H1 (cell line): ENCODE data around the gene WDR45. TPM values are rescaled to one million over a fixed set of nuclear protein-coding genes. Genes with fewer than 3 reads are reported as not detected.

ENCODE experiments used
- CHD7 ChIP-seq: fragments of 300-600 bp; sonication (generic); IDR thresholded peaks from 2 replicates; pipeline ENCODE4 v1.7.1; 2012; ENCODE audit warnings: low read length, moderate library complexity, mild to moderate bottlenecking, inconsistent platforms; ENCODE audit not compliant: insufficient replicate concordance
- E2F6 ChIP-seq: IDR thresholded peaks from 2 replicates; pipeline ENCODE4 v1.6.1; 2012; ENCODE audit warnings: inconsistent platforms
- HDAC6 ChIP-seq: IDR thresholded peaks from one replicate; pipeline ENCODE4 v1.7.1; 2012; ENCODE audit warnings: low read depth, mild to moderate bottlenecking, inconsistent platforms, low read length, moderate library complexity
- SIN3A ChIP-seq, 2 experiments: IDR thresholded peaks in 1 of 2; conservative IDR thresholded peaks in 1 of 2; 2 replicates each; pipeline ENCODE4 v1.6.1; 2011 to 2012; ENCODE audit warnings: low read length in 2 of 2, improper control_type of control experiment in 1 of 2, low read depth in 1 of 2, mild to moderate bottlenecking in 1 of 2
- SP1 ChIP-seq: IDR thresholded peaks from 2 replicates; pipeline ENCODE4 v1.6.1; 2011; ENCODE audit warnings: low read depth, low read length
- SP2 ChIP-seq: IDR thresholded peaks from 2 replicates; pipeline ENCODE4 v1.6.1; 2012; ENCODE audit warnings: mild to moderate bottlenecking, low read length, inconsistent platforms
- SRF ChIP-seq: IDR thresholded peaks from 2 replicates; pipeline ENCODE4 v1.6.1; 2011; ENCODE audit warnings: mild to moderate bottlenecking, low read depth, low read length, moderate library complexity
- polyA plus RNA-seq, 7 experiments: library from polyadenylated mRNA; depleted of rRNA in 3 of 7; stranded (reverse) in 5 of 7; unstranded in 2 of 7; fragments of >200 nt in 5 of 7; fragments of 200-250 nt in 2 of 7; gene quantifications; 1 replicate in 5 of 7; 2 replicates in 1 of 7; 4 replicates in 1 of 7; pipeline versions ENCODE4 v1.2.1 to v1.2.3, GENCODE V29; 2011 to 2013; ENCODE audit warnings: missing spikeins in 2 of 7, mixed read lengths in 2 of 7
- total RNA-seq: library from RNA; stranded (reverse); fragmentation: NEBNext Ultra II Directional; extraction: Animal tissue kit (Norgen Biotek cat#: 25700); gene quantifications from 2 replicates; pipeline ENCODE4 v1.2.1, GENCODE V29; 2021

WDR45 gene
- total and polyA plus RNA-seq, 2 of the 8 experiments (the other 6 are each of a cell fraction or from before 2014, with no cell fraction given) = 27.9 to 49.7 TPM

- TF ChIP-seq CHD7 = no peak
- TF ChIP-seq SRF = no peak
- 0 out of 4 replicates have a peak, but pooled peaks of 1 of the 2 experiments have one; percentile 7 for TF ChIP-seq SIN3A (conservative IDR thresholded peaks at IDR 0.05 in 1 of 2, IDR thresholded peaks at IDR 0.05 in 1 of 2; ENCODE audit: low read depth in 1 of 2, low read length in 2 of 2)
- TF ChIP-seq SP1 = peak; percentile 88
- peak; percentile 31; the same call in 1 of the 2 replicates for TF ChIP-seq SP2
- no peak for TF ChIP-seq HDAC6
- peak; percentile 77 for TF ChIP-seq E2F6
- TF ChIP-seq, all 59 proteins: peak for 7
Measured at GRCh38 chrX:49071877-49072711, 7.6 kb downstream of the WDR45 start (continued).
